Brain microvascular endothelial cell (primary cell): ENCODE measurements around the gene LSP1.

ENCODE experiments used
- DNase-seq: peaks from one replicate; pipeline ENCODE4 v3.0.0-alpha.2; 2020
- H3K27ac ChIP-seq: fragments of 250-450 bp; sonication (Bioruptor Pico); 2 replicates; pipeline ENCODE4 v1.5.1; 2020; ENCODE audit warnings: mild to moderate bottlenecking, moderate library complexity
- H3K27me3 ChIP-seq: fragments of 250-450 bp; sonication (Bioruptor Pico); replicated peaks from 2 replicates; pipeline ENCODE4 v1.5.1; 2020; ENCODE audit warnings: mild to moderate bottlenecking
- H3K36me3 ChIP-seq: fragments of 250-450 bp; sonication (Bioruptor Pico); replicated peaks from 2 replicates; pipeline ENCODE4 v1.5.1; 2020; ENCODE audit warnings: mild to moderate bottlenecking
- H3K4me3 ChIP-seq: 2 replicates; pipeline ENCODE4 v1.5.1; 2011; ENCODE audit warnings: low read depth, mild to moderate bottlenecking, control low read depth, low read length, moderate library complexity
- CTCF ChIP-seq: IDR thresholded peaks from 2 replicates; pipeline ENCODE4 v1.5.1; 2011; ENCODE audit warnings: low read depth, mild to moderate bottlenecking, moderate library complexity, low read length, control low read depth, inconsistent platforms; ENCODE audit errors: missing control alignments
- in situ Hi-C: cut with HindIII; loops from 2 replicates; pipeline ENCODE4 v1.10.0; 2017; ENCODE audit warnings: low sequenced_read_pairs, low pct_ligation_motif_present

The LSP1 gene

DNA sequence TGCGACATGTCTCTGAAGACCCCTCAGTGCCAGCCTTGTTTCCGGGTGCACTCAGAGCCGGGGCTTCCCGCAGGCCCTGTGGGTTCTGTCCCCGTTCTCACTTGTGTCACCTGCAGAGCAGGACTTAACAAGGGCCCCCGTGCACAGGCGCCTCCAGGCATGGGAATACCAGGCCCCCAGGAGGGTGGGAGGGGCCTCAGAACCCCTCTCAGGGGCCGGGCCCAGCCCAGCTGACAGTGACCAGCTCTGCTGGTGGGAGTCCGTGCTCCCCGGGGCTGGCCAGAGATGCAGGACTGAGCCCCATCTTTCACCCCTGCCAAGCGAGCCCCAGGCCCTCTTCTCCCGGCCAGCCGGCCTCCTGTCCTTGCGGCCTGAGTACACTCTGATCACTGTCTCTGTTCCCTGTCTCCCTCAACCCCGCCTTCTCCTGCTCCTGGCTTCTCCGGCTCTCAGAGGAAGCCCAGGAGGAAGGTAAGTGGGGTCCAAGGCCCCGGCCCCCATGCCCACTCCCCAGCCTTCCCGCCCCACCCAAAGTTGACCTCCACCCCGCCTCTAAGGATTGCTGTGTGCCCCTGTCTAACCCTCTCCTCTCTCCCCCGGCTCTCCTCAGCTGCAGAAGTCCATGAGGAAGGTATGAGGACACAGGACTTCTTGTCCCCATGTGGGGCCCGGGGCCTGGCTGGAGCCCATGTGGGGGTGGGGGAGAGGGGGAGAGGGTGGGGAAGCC is 71.9 kb downstream of the LSP1 start:
- no peaks in the 10 kb centered on the region for H3K27me3 ChIP-seq
- in situ Hi-C loops: no loop called here
- no peak for DNase-seq
- TF ChIP-seq CTCF: no peak
- H3K36me3 ChIP-seq: no peaks in the 10 kb centered on the region
- H3K27ac ChIP-seq: no peak overlapping the region
- H3K4me3 ChIP-seq: no peak overlapping the region

DNA sequence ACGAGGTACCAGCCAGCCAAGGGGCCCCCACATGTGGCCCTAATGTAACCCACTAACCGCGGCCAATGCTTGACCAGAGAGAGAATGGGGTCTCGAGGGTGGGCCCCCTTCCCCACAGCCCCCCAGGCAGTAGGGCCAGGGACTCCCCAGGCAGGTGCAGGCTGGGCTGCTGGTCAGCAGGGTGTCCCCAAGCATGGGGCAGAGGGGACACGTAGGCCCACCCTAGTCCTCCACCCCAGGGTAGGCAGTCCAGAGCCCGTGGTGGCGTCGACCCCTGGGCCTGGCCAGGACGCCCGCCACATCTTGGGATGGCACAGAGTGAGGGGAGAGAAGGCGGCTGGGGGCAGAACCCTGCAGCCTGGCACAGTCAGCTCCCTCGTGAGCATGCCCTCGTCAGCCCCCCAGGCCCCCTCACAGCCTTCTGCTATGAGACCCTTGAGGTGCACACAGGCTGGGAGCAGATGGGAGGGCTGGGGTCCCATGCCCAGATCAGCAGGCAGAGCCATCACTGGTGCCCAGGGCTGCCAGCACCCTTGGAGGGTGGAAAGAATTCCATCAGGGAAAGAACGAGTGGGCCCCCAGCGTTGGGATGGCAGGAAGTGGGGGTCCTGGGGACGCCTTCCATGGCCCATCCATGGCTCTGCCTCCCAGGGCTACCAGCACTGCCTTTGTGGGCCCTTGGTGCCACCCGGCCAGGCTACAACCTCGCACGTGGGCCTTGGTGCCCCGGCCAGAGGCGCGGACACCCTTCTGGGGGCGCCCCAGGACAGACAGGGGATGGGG is 72.7 kb downstream of the LSP1 start:
- Histone ChIP-seq H3K27me3 (no peaks in the 10 kb centered on the region), H3K36me3 (no peaks in the 10 kb centered on the region), H3K4me3 (no peak overlapping the region), H3K27ac (no peak overlapping the region)
- no peak for TF ChIP-seq CTCF
- no peak for DNase-seq
- in situ Hi-C loops: no loop called here

DNA sequence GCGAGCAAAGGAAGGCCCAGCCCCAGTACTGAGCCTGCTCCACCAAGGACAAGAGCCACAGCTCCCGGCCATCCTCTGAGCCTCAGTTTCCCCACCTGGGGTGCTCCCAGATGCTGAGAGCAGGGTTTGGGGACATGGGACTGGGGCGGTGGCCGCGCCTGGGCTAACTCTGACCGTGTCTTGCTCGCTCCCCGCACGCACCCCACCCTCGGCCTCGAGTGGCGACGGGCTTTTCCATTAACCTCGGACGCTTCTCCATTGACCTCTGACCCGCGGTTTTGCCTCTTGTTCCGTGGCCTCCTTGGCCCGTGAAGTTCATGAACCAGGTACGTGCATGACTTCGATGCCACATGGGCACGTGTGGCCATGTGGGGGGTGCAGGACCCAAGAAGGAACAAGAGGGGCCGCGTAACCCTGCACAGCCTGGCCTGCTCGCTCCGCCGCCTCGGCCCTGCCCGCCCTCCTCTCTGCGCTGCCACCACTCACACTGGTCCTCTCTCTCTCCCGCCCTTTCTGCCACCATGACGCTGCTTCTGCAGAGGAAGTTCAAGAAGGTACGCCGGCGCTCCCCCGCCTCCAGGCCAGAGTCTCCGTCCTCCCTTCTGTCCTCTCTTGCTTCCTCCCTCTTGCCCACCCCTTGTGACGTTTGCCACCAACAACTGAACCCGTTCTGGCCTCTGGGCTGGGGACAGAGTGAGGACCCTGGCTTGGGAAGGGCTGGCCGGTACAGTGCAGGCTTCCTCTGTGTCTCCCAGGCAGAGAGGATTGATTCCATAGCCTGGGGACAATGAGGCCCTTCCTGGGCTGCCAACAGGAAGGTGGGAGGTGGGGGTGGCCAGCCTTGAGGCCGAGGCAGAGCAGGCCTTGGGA is 73.5 kb downstream of the LSP1 start:
- TF ChIP-seq CTCF: no peak
- no peak overlapping the region for H3K4me3 ChIP-seq
- H3K36me3 ChIP-seq: no peaks in the 10 kb centered on the region
- no peak for DNase-seq
- no peak overlapping the region for H3K27ac ChIP-seq
- in situ Hi-C loops: no loop called here
- H3K27me3 ChIP-seq: no peaks in the 10 kb centered on the region

GRCh38 chr11:1927026-1927847 is 74.4 kb downstream of the LSP1 start:
- no peak for DNase-seq
- TF ChIP-seq CTCF: no peak
- no peaks in the 10 kb centered on the region for H3K27me3 ChIP-seq
- no peak overlapping the region for H3K27ac ChIP-seq
- no peak overlapping the region for H3K4me3 ChIP-seq
- H3K36me3 ChIP-seq: no peaks in the 10 kb centered on the region
- in situ Hi-C loops: no loop called here

- Histone ChIP-seq H3K27me3 (no peaks in the 10 kb centered on the region), H3K27ac (no peak overlapping the region)
Observed at GRCh38 chr11:1927848-1928469, 75.1 kb downstream of the LSP1 start.

More at GRCh38 chr11:1927848-1928469, 75.1 kb downstream of the LSP1 start:
- DNase-seq: no peak
- in situ Hi-C loops: no loop called here
- no peaks in the 10 kb centered on the region for H3K36me3 ChIP-seq
- H3K4me3 ChIP-seq: no peak overlapping the region
- TF ChIP-seq CTCF: no peak
